Rectal smooth muscle tissue (tissue), 1 donor: ENCODE data around the gene ARFIP1.

Experiments
- H3K27ac ChIP-seq: one replicate; pipeline ENCODE4 v1.7.0; 2013; ENCODE audit warnings: low read depth, low read length, inconsistent platforms
- H3K27me3 ChIP-seq: one replicate; pipeline ENCODE4 v1.7.0; 2013; ENCODE audit warnings: low read length; ENCODE audit not compliant: control insufficient read depth, insufficient read depth
- H3K36me3 ChIP-seq: one replicate; pipeline ENCODE4 v1.7.0; 2013; ENCODE audit warnings: low read length; ENCODE audit not compliant: control insufficient read depth, insufficient read depth
- H3K4me1 ChIP-seq: one replicate; pipeline ENCODE4 v1.7.0; 2013; ENCODE audit warnings: low read length; ENCODE audit not compliant: control insufficient read depth, insufficient read depth
- H3K4me3 ChIP-seq: one replicate; pipeline ENCODE4 v1.7.0; 2013; ENCODE audit warnings: low read length
- H3K9ac ChIP-seq: one replicate; pipeline ENCODE4 v1.7.0; 2013; ENCODE audit warnings: low read length

The ARFIP1 gene

DNA sequence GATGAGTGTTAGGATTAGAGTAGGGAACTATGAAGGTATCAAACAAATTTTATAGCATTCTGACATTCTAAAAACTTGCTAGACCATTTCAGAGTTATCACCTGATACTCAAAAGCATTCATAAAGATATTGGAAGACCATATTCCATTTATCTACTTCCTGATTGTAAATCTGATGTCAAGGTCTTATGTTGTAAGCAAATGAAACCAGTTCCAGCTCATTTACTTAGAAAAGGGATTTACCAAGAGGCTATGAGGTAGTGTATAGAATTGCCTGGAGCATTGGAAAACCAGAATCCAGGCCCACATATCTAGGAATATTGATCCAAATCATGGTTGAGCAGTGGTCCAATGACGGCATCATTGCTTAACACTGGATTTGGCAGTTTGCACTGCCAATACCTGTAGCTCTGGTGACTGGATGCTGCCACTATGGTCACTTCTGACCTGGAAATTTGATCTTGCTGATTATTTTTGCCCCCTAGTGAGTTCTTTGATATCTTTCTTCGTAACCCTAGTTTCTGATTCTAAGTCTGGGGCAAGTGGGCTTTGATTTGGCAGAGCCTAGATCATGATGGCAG, 25.4 kb downstream of the ARFIP1 start:
- Histone ChIP-seq H3K27ac (no peak overlapping the region), H3K4me3 (no peak overlapping the region), H3K4me1 (no peaks in the 10 kb centered on the region)

DNA sequence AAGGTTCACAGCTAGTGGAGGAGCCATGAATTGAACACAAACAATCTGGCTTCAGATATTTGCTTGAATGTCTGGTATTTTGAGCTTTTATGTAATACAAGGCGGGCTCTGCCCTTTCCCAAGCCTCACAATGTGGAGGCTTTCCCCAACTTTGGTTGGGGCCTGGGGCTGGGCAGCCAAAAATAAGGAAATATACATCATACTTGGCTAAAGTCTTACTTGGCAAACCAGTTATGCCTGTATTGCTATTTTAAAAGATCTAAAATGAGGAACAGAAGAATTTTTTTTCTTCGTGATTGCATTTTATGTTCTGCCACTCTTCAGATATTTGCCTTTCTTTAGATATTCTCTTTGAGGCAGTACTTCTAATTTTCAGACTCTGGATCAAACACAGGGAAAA, 26.1 kb downstream of the ARFIP1 start:
- Histone ChIP-seq H3K27me3 (no peaks in the 10 kb centered on the region), H3K36me3 (no peaks in the 10 kb centered on the region), H3K4me3 (no peak overlapping the region), H3K4me1 (no peaks in the 10 kb centered on the region), H3K9ac (no peak overlapping the region), H3K27ac (no peak overlapping the region)

More for the DNA sequence above, 25.4 kb downstream of the ARFIP1 start:
- H3K36me3 ChIP-seq: no peaks in the 10 kb centered on the region
- no peak overlapping the region for H3K9ac ChIP-seq
- H3K27me3 ChIP-seq: no peaks in the 10 kb centered on the region

- Histone ChIP-seq H3K4me1 (no peaks in the 10 kb centered on the region), H3K4me3 (no peak overlapping the region), H3K9ac (no peak overlapping the region), H3K27ac (no peak overlapping the region), H3K36me3 (no peaks in the 10 kb centered on the region), H3K27me3 (no peaks in the 10 kb centered on the region)
Observed at GRCh38 chr4:152806501-152807125, 26.9 kb downstream of the ARFIP1 start.

- no peak overlapping the region for H3K27ac ChIP-seq
- H3K36me3 ChIP-seq: no peaks in the 10 kb centered on the region
- H3K9ac ChIP-seq: no peak overlapping the region
Observed at GRCh38 chr4:152807294-152807829, 27.6 kb downstream of the ARFIP1 start.

GRCh38 chr4:152808670-152809069, 28.9 kb downstream of the ARFIP1 start:
- Histone ChIP-seq H3K36me3 (no peaks in the 10 kb centered on the region), H3K4me3 (no peak overlapping the region), H3K4me1 (no peaks in the 10 kb centered on the region), H3K9ac (no peak overlapping the region), H3K27ac (no peak overlapping the region), H3K27me3 (no peaks in the 10 kb centered on the region)

More at GRCh38 chr4:152807294-152807829, 27.6 kb downstream of the ARFIP1 start:
- Histone ChIP-seq H3K4me3 (no peak overlapping the region), H3K4me1 (no peaks in the 10 kb centered on the region), H3K27me3 (no peaks in the 10 kb centered on the region)

DNA sequence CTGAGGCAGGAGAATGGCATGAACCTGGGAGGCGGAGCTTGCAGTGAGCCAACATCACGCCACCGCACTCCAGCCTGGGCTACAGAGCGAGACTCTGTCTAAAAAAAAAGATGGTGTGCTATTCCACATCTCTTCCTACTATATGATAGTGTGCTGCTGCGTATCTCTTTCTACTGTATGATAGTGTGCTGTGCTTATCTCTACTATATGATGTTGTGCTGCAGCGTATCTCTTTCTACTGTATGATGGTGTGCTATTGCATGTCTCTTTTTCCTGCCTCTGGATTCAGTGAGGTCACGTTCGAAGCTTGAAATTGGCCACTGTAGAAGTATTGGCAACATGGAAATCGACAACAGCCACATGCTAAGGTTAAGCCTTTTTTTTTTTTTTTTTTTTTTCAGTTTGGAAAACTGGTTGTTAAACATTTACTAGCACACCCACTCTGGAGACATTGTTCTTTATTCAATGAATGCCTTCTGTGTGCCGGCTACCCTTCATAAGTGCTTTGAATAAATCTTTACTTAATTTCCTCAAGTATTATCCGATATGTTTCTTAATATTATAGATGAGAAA, 31.0 kb downstream of the ARFIP1 start:
- H3K27ac ChIP-seq: no peak overlapping the region
- H3K9ac ChIP-seq: no peak overlapping the region
- H3K4me1 ChIP-seq: no peaks in the 10 kb centered on the region
- no peaks in the 10 kb centered on the region for H3K36me3 ChIP-seq
- H3K4me3 ChIP-seq: no peak overlapping the region
- no peaks in the 10 kb centered on the region for H3K27me3 ChIP-seq

DNA sequence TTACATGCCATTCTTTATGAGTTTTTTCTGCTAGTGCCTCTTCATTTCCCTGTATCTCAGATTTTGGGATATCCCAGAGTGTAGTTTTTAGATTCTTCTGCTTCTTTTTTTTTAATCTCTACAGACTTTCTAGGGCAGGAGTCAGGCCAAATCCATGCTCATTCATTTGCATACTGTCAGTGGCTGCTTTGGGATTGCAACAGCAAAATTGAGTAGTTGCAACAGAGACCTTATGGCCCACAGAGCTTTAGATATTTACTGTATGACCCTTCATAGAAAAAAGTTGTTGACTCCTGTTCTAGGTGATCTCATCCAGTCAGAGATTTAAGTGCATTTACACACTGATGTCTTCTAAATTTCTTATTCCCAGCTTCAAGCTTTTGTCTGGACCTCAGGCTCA, 35.3 kb downstream of the ARFIP1 start:
- H3K4me1 ChIP-seq: no peaks in the 10 kb centered on the region
- H3K36me3 ChIP-seq: no peaks in the 10 kb centered on the region
- H3K27me3 ChIP-seq: no peaks in the 10 kb centered on the region
- no peak overlapping the region for H3K4me3 ChIP-seq
- H3K27ac ChIP-seq: no peak overlapping the region
- H3K9ac ChIP-seq: no peak overlapping the region

DNA sequence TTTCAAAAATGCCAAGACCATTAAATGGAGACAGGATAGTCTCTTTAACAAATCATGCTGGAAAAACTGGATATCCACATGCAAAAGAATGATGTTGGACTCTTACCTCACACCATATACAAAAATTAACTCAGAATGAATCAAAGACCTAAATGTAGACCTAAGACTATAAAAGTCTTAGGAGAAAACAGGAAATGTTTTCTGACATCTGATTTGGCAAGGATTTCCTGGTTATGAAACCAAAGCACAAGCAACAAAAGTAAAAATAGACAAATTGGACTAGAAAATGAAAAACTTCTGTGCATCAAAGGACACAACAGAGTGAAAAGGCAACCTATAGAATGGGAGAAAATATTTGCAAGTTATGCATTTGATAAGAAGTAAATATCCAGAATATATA, 37.6 kb downstream of the ARFIP1 start:
- Histone ChIP-seq H3K4me1 (no peaks in the 10 kb centered on the region), H3K27ac (no peak overlapping the region), H3K27me3 (no peaks in the 10 kb centered on the region), H3K36me3 (no peaks in the 10 kb centered on the region), H3K4me3 (no peak overlapping the region), H3K9ac (no peak overlapping the region)

GRCh38 chr4:152819026-152819645, 39.4 kb downstream of the ARFIP1 start:
- no peak overlapping the region for H3K4me3 ChIP-seq
- no peaks in the 10 kb centered on the region for H3K27me3 ChIP-seq
- H3K4me1 ChIP-seq: no peaks in the 10 kb centered on the region
- no peak overlapping the region for H3K27ac ChIP-seq
- H3K9ac ChIP-seq: no peak overlapping the region
- no peaks in the 10 kb centered on the region for H3K36me3 ChIP-seq

DNA sequence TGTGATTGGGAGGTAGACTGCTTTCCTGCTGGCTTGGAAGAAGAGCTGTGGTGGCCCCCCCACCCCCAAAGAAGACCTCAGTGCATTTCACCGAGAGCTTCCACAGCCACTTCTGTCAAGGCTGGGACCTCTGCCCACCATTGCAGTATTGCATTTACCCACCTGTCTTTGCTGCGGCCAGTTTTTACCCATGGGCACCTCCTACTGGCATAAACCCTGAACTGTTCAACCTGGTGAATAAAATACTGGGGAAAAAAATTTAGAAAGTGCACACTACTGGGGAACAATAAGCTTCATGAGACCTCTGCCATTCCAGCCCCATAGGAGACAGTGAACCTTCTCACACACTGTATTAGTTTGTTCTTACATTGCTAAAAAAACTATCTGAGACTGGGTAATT, 40.3 kb downstream of the ARFIP1 start:
- Histone ChIP-seq H3K4me3 (no peak overlapping the region), H3K27ac (no peak overlapping the region), H3K36me3 (no peaks in the 10 kb centered on the region), H3K9ac (no peak overlapping the region), H3K4me1 (no peaks in the 10 kb centered on the region), H3K27me3 (no peaks in the 10 kb centered on the region)

- H3K36me3 ChIP-seq: no peaks in the 10 kb centered on the region
- no peaks in the 10 kb centered on the region for H3K4me1 ChIP-seq
- no peak overlapping the region for H3K27ac ChIP-seq
- H3K9ac ChIP-seq: no peak overlapping the region
- no peaks in the 10 kb centered on the region for H3K27me3 ChIP-seq
- H3K4me3 ChIP-seq: no peak overlapping the region
Observed at GRCh38 chr4:152822323-152822722, 42.6 kb downstream of the ARFIP1 start.

DNA sequence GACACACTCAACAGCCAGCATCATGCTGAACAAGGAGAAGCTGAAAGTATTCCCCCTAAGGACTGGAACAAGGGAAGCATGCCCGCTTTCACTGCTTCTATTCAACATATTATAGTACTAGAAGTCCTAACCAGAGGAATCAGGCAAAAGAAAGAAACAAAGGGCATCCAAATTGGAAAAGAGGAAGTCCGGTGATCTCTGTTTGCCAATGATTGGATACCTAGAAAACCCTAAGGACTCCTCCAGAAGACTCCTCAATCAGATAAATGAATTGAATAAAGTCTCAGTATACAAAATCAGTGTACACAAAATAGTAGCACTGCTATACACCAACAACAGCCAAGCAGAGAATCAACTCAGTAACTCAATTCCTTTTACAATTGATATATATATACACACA, 44.8 kb downstream of the ARFIP1 start:
- no peaks in the 10 kb centered on the region for H3K27me3 ChIP-seq
- H3K4me1 ChIP-seq: no peaks in the 10 kb centered on the region

More for the DNA sequence above, 44.8 kb downstream of the ARFIP1 start:
- H3K27ac ChIP-seq: no peak overlapping the region
- H3K4me3 ChIP-seq: no peak overlapping the region
- H3K9ac ChIP-seq: no peak overlapping the region
- H3K36me3 ChIP-seq: no peaks in the 10 kb centered on the region
